RKO (cell line): ENCODE data around the gene ACTN3.
"Not testable (repeated sequence)": the region's sequence is repeated elsewhere in the genome, so short reads cannot be mapped to it uniquely, and the experiment has no call there.

Experiments
- DNase-seq: peaks from one replicate; pipeline ENCODE4 v3.0.0-alpha.2; 2016; ENCODE audit warnings: low spot score

Gene ACTN3

DNA sequence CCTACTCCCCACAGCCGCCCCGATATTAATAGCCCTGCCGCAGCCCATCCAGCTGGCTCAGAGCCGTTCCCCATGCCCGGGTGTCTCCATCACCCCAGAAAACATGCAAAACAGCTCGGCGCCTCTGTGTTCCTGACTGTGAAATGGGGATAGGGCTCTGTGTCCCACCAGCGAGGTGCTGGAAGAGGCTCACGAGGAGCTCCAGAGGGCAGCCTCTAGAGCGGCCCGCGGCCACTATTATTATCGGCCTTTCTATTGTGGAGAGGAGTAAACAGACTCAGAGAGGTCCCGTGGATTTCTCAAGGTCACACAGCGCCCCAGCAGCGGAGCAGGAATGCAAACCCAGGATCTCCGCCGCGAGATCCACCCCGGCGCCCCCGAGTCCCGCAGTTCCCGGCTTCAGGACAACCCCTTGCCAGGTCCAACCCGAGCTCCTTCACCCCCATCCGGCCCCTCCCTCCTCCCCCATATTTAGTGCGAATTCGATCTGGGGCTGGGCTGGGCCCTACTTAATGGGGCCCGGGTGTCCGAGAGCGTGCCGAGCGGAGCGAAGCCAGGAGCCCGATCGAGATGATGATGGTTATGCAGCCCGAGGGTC lies at the start of gene ACTN3:
ACTN3 (plus strand) TSS at position 536 of the 598 bp plus-strand sequence; CDS start at position 571, 35 bp downstream.
- no peak for DNase-seq

DNA sequence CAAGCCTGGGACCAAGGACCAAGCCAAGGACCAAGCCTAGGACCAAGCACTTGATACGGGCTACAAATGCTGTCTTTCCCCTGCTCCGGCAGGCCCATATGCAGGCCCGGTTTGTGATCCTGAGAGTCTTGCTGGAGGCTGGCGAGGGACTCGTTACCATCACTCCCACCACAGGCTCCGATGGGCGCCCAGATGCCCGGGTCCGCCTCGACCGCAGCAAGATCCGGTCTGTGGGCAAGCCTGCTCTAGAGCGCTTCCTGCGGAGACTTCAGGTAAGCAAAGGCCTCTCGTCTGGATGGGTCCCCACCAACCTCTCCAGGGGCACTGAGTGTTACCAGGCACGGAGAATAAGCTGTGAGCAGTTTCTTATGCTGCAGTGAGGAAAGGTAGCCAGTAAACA lies 49.5 kb upstream of the ACTN3 start:
- no peak for DNase-seq

DNA sequence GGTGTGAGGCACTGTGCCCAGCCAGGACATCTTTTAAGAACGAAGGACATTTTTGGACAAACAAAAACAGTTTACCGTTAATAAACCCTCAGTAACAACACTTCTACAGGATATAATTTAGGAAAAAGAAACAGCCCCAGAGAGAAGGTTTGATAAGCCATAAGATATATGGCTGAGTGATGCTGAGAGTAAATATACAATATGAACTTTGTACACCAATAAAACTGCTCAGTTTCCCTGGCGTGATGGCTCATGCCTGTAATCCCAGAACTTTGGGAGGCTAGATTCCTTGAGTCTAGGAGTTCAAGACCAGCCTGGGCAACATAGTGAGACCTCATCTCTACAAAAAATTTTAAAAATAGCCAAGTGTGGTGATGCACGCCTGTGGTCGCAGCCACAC lies 48.2 kb upstream of the ACTN3 start:
- DNase-seq: no peak

- DNase-seq: no peak
These were observed 41.4 kb upstream of the ACTN3 start for GRCh38 chr11:66505276-66505816.

DNA sequence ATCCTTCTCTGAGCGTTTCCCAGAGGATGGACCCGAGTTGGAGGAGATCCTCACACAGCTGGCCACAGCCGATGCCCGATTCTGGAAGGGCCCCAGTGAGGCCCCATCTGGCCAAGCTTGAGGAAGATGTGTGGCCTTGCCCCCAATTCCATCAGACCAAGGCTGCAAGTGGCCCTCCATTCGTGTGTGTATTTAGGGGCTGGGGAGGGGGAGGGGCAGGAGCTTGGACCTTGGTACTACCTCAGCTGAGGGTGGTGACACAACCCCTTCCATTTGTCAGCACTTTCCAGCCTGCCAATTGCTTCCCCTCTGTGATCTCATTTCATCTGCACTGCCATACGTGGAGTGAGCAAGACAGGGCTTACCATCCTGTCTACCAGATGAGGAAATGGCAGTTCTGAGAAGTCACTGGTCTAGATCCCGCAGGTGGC lies 37.6 kb upstream of the ACTN3 start:
- DNase-seq: peak; percentile 26

DNA sequence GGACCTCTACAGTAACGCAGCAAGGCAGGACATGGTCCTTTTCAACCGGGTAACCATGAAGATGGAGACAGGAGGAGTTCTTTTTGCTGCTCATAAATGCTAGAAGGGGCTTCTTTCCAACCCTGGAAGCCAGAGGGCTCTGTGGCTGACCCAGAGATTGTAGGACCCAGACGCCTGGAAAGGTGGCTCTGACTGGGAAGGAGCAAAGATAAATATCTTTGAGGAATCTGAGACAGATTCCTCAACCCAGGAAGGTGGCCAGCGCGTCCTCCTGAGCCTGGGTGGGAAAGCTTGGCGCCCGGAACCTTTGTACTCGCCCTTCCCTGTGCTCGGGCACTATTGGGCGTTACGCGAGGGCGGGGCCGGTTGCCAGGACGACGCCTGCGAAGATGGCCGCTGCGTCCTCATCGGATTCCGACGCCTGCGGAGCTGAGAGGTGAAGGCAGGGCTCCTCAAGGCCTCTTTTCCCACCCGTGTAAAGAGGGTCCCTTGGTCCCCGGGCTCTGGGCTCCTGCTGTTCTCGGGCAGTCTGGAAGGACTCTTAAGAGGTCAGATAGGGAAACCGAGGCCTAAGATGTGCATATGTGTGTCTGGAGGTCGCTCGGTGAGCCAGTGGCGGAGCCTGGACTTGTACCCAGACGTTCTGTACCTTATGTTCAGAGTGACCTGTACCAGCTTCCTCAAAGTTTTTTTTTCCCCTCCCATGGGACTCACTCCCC lies 36.3 kb upstream of the ACTN3 start, which contains the start of gene BBS1:
BBS1 (plus strand) TSS at position 365 of the 719 bp plus-strand sequence; CDS start at position 390, 25 bp downstream.
- DNase-seq: peak; percentile 81

DNA sequence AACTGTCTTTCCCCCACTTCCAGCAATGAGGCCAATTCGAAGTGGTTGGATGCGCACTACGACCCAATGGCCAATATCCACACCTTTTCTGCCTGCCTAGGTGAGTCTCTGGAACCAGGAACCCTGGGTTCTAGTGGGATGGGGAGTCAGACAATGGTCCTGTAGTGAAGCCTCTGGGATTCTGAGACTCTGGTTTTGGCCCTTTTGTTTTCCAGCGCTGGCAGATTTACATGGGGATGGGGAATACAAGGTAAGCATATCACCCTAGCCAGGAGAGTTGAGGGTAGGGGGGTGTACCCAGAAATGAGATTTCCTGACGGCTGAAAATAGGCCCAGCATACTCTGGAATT lies 35.7 kb upstream of the ACTN3 start:
- no peak for DNase-seq

DNA sequence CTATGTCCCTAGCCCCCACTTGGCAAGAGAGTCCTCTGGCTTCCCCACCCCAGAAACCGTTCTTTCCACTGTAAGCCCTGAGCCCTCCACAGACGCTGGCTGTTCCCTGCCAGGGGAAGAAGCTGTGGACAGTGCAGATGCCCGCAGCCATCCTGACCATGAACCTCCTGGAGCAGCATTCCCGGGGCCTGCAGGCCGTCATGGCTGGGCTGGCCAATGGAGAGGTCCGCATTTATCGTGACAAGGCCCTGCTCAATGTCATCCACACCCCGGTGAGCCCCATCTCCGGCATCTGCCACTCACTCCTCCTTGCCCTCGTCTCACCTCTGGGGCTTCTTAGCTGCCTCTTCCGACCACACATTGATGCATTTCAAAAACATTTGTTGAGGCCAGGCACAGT lies 23.1 kb upstream of the ACTN3 start:
- no peak for DNase-seq

- no peak for DNase-seq
These were observed 22.2 kb upstream of the ACTN3 start for GRCh38 chr11:66524304-66525040.

- no peak for DNase-seq
These were observed 17.6 kb upstream of the ACTN3 start for GRCh38 chr11:66529069-66529468.

DNA sequence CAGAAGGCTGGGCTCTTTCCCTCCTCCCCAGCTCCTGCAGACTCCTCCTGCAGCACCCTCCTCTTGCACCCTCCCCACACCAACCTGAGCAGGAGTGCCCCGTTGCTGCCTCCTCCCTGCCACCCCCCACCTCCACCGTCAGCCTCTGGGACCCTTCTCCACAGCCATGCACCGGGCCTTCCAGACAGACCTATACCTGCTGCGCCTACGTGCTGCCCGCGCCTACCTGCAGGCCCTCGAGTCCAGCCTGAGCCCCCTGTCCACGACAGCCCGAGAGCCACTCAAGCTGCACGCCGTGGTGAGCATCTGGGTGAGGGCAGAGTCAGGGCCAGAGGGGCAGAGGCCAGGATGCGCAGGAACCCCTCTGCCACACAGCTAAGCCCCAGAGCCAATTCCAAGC lies 17.0 kb upstream of the ACTN3 start:
- DNase-seq: no peak

DNA sequence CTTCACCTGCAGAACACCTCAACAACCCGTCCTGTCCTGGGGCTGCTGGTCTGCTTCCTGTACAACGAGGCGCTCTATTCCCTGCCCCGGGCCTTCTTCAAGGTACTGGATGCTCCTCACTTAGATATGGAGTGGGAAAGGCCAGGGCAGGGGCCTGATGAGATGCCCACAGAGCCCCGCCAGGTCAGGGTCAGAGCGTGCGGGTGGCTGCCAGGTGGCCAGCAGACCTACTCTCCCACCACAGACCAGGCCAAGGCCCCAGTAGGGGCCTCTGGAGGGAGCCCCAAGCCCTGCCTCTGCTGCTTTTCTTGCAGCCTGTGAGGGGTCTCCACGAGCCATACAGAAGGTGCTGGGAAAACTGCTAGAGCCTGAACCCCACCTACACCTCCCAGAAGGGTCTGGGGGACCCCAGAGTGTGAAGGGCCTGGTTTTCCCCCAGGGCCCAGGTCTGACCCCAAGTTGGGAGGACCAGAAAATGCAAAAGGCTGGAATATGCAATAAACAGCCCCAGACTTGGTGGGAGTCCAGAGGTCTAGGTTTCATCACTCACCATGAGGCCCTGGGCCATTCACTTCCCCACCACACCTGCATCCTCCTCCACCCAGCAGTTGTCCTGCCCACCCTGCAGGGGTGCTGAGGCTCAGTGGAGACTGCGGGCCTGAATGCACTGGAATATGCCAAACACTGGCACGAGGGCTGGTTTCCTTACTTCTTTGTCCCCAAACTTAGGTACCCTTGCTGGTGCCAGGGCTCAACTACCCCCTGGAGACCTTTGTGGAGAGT lies 15.6 kb upstream of the ACTN3 start:
- DNase-seq: no peak

- DNase-seq: no peak
These were observed 14.9 kb upstream of the ACTN3 start for GRCh38 chr11:66531841-66532240.

DNA sequence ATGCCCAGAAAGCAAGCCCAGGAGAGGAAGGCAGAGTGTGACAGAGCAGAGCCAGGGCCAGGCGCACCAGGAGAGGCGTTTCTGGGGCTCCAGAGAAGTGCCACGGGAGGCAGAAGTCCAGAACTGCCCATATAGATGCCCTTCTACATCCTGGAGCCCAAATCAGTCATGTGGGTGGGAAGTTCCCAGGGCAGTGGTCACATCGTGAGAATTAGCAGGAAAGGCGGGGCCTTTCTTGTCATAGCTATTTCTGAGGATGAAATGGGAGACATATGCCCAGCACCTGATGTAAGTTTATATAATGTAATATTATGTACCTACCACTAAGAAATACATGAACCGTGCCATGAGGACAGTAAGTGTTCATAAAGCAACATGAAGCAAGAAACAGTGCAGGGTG lies 13.9 kb upstream of the ACTN3 start:
- no peak for DNase-seq

DNA sequence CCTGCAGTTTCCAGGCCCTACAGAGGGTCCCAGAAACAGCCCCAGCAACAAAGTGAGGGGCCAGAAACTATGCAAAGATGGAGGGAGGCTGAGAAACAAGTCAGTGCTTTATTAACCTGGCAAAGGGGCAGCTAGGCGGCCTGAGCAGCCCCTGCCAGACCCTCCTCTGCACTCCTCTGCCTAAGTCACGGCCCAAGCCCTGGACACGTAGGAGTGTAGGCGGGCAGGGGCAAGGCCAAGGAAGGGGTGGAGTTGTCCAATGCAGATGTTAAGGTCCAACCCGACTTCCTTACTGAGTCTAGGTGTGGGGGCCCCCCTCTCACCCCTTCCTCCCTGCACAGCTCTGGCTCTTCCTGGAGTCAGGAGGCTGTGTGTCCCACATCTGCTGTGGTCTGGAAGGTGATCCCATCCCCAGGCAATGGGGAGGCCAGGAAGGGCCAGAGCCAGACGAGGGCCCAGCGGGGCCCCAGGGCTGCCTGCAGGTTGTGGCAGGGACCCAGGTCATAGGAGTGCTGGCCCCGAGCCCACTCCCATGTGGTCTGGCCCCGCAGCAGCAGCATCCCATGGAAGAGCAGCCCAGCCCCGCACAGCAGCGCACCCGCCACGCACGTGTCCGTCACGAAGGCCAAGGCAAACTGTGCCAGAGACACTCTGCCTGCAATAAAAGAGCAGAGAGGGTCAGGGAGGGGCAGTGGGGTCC lies 7.4 kb upstream of the ACTN3 start:
- DNase-seq: no peak

- no peak for DNase-seq
These were observed 6.9 kb upstream of the ACTN3 start for GRCh38 chr11:66539870-66540213.

- not testable (repeated sequence) for DNase-seq
These were observed 6.1 kb upstream of the ACTN3 start for GRCh38 chr11:66540598-66540997.

- DNase-seq: no peak
These were observed 4.8 kb upstream of the ACTN3 start for GRCh38 chr11:66541892-66542291.

- DNase-seq: no peak
These were observed 4.3 kb upstream of the ACTN3 start for GRCh38 chr11:66542362-66542761.

DNA sequence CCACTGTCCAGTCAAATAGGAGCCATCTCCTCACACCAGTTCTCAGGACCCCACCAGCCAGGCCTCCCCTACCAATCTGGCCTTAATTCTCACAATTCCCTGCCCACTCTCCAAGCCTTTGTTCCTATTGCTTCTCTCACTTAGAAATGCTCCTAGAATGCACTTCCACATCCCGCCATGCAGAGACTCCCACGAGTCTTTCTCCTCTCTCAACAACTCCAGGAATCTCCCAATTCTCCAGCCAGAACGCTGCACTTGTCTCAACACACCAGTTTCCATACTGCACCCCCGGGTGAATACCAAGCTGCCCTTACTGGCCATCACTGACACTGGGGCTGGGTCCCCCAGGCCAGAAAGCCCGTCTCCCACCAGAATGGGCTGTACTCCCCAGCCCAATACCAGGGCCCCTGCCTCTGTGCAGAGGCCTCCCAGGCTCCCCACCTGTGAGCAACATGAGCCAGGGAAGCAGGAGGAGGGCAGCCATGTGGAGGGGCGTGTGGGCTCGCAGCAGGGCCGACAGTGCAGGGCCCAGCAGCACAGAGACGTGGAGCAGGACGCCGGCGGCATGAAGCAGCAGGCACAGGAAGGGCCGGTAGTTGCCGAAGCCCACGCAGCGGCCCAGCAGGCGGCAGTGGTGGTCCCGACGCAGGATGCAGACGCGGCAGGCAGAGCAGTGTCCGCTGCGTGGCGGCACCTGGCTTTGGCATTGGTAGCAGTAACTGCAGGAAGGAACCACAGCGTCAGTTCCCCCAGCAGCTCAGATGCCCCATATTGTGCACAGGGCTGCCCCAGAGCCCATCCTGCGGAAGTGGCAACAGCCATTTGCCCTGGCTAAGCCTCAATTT lies 3.2 kb upstream of the ACTN3 start:
- DNase-seq: no peak

- not testable (repeated sequence) for DNase-seq
These were observed 1.8 kb upstream of the ACTN3 start for GRCh38 chr11:66544952-66545351.
